Stimulated activated CD4-positive, alpha-beta T cell treated with anti-CD3 and anti-CD28 coated beads, Interleukin-4, amount 100 ng/mL, for 24 hours (primary cell): ENCODE results near the gene PCDHB16.
"Not testable (repeated sequence)": the region's sequence is repeated elsewhere in the genome, so short reads cannot be mapped to it uniquely, and the experiment has no call there.

ENCODE experiments used
- DNase-seq: peaks from one replicate; pipeline ENCODE4 v3.0.0-alpha.2; 2020

PCDHB16 gene

GRCh38 chr5:141182248-141182647 is at the start of gene PCDHB16:
TSS of gene PCDHB16 (plus strand) at chr5:141182387. CDS start at chr5:141182560, 173 bp downstream.
- DNase-seq = no peak

- DNase-seq = no peak
These were observed 47.0 kb upstream of the PCDHB16 start, which contains the start of gene PCDHB5 for GRCh38 chr5:141135030-141135717. TSS of gene PCDHB5 (plus strand) at chr5:141135206. CDS start at chr5:141135435, 229 bp downstream.

GRCh38 chr5:141135718-141136266 is 46.4 kb upstream of the PCDHB16 start:
- DNase-seq = no peak

GRCh38 chr5:141137346-141137745 is 44.8 kb upstream of the PCDHB16 start:
- DNase-seq = not testable (repeated sequence)

- DNase-seq = no peak
These were observed 32.4 kb upstream of the PCDHB16 start, which contains the start of gene PCDHB6 for GRCh38 chr5:141149812-141150211. TSS of gene PCDHB6 (plus strand) at chr5:141150057. CDS start at chr5:141150258, 201 bp downstream.

- no peak for DNase-seq
These were observed 31.8 kb upstream of the PCDHB16 start for GRCh38 chr5:141150224-141150992.

- no peak for DNase-seq
These were observed 31.2 kb upstream of the PCDHB16 start for GRCh38 chr5:141150993-141151325.

- not testable (repeated sequence) for DNase-seq
These were observed 30.6 kb upstream of the PCDHB16 start for GRCh38 chr5:141151632-141152031.

GRCh38 chr5:141152096-141152495 is 30.1 kb upstream of the PCDHB16 start:
- DNase-seq = not testable (repeated sequence)

GRCh38 chr5:141155540-141156374 is 26.4 kb upstream of the PCDHB16 start:
- no peak for DNase-seq

- not testable (repeated sequence) for DNase-seq
These were observed 24.8 kb upstream of the PCDHB16 start for GRCh38 chr5:141157356-141157755.

GRCh38 chr5:141157901-141158300 is 24.3 kb upstream of the PCDHB16 start:
- DNase-seq = not testable (repeated sequence)

GRCh38 chr5:141172381-141173204 is 9.6 kb upstream of the PCDHB16 start, which contains the start of gene PCDHB7:
TSS of gene PCDHB7 (plus strand) at chr5:141172644. CDS start at chr5:141172836, 192 bp downstream.
- DNase-seq = peak; percentile 17

- not testable (repeated sequence) for DNase-seq
These were observed 7.7 kb upstream of the PCDHB16 start for GRCh38 chr5:141174291-141175104.

GRCh38 chr5:141175933-141176332 is 6.3 kb upstream of the PCDHB16 start:
- DNase-seq = no peak

GRCh38 chr5:141177577-141178191 is 4.5 kb upstream of the PCDHB16 start, which contains the start of gene PCDHB8:
TSS of gene PCDHB8 (plus strand) at chr5:141177790. CDS start at chr5:141178035, 245 bp downstream.
- DNase-seq = not testable (repeated sequence)

- DNase-seq = not testable (repeated sequence)
These were observed 2.8 kb upstream of the PCDHB16 start for GRCh38 chr5:141179371-141179770.

GRCh38 chr5:141179876-141180275 is 2.3 kb upstream of the PCDHB16 start:
- not testable (repeated sequence) for DNase-seq

GRCh38 chr5:141180313-141180712 is 1.9 kb upstream of the PCDHB16 start:
- no peak for DNase-seq
